ENCODE data around the gene SH3RF1. TPM values are rescaled to one million over a fixed set of nuclear protein-coding genes. Genes with fewer than 3 reads are reported as not detected.

Gene SH3RF1
- total RNA-seq, 1 donor, result 57.8 TPM

GRCh38 chr4:169045862-169046584 is 224.7 kb downstream of the SH3RF1 start:
- TF ChIP-seq CTCF (IDR thresholded peaks at IDR 0.05; ENCODE audit: insufficient read depth, low read length), result no peak
- H3K4me3 ChIP-seq (ENCODE audit: low read depth, low read length), result no peak overlapping the region
- no peak for DNase-seq (ENCODE audit: low read depth)

GRCh38 chr4:169044714-169045447 is 225.9 kb downstream of the SH3RF1 start:
- no peak for TF ChIP-seq CTCF (IDR thresholded peaks at IDR 0.05; ENCODE audit: insufficient read depth, low read length)
- H3K4me3 ChIP-seq (ENCODE audit: low read depth, low read length), result no peak overlapping the region
- no peak for DNase-seq (ENCODE audit: low read depth)
